Neuronal stem cell (in vitro differentiated cells): ENCODE results near the gene DMD.

Experiments used
- DNase-seq: peaks from one replicate; pipeline ENCODE4 v3.0.0-alpha.2; 2013; ENCODE audit warnings: low spot score
- H2AFZ ChIP-seq: one replicate; pipeline ENCODE4 v1.6.1; 2013; ENCODE audit warnings: mild to moderate bottlenecking, low read length, inconsistent platforms
- H2AK5ac ChIP-seq: 2 replicates; pipeline ENCODE4 v1.6.1; 2013; ENCODE audit warnings: low read depth, mild to moderate bottlenecking, inconsistent platforms, low read length, moderate library complexity, mixed read lengths
- H2BK120ac ChIP-seq: 2 replicates; pipeline ENCODE4 v1.6.1; 2013; ENCODE audit warnings: low read depth, mild to moderate bottlenecking, inconsistent platforms, low read length, moderate library complexity, mixed read lengths
- H2BK12ac ChIP-seq: one replicate; pipeline ENCODE4 v1.6.1; 2013; ENCODE audit warnings: low read length, inconsistent platforms
- H2BK15ac ChIP-seq: 2 replicates; pipeline ENCODE4 v1.6.1; 2013; ENCODE audit warnings: mild to moderate bottlenecking, low read length, inconsistent platforms, mixed read lengths
- H2BK5ac ChIP-seq: one replicate; pipeline ENCODE4 v1.6.1; 2013; ENCODE audit warnings: inconsistent platforms, mild to moderate bottlenecking, low read length, moderate library complexity
- H3K14ac ChIP-seq: one replicate; pipeline ENCODE4 v1.6.1; 2013; ENCODE audit warnings: low read length, inconsistent platforms
- H3K18ac ChIP-seq: 2 replicates; pipeline ENCODE4 v1.6.1; 2013; ENCODE audit warnings: low read length, inconsistent platforms
- H3K23ac ChIP-seq: 2 replicates; pipeline ENCODE4 v1.6.1; 2013; ENCODE audit warnings: low read depth, mild to moderate bottlenecking, mixed read lengths, low read length, inconsistent platforms; ENCODE audit not compliant: poor library complexity
- H3K27ac ChIP-seq: replicated peaks from 3 replicates; pipeline ENCODE4 v1.5.1; 2013; ENCODE audit warnings: low read length, inconsistent platforms
- H3K27me3 ChIP-seq, 3 experiments: 2 replicates each; pipeline ENCODE4 v1.6.1; 2013; ENCODE audit warnings: low read length in 3 of 3, mild to moderate bottlenecking in 2 of 3, inconsistent platforms in 1 of 3, low read depth in 1 of 3, mixed read lengths in 1 of 3, moderate library complexity in 1 of 3; ENCODE audit not compliant: control insufficient read depth in 3 of 3, insufficient read depth in 3 of 3
- H3K36me3 ChIP-seq, 2 donors: replicated peaks in 1 of 2; 2 replicates each; pipeline ENCODE4 v1.6.1; 2013; ENCODE audit warnings: low read length in 2 of 2; ENCODE audit not compliant: control insufficient read depth in 2 of 2, insufficient read depth in 2 of 2
- H3K4ac ChIP-seq: 2 replicates; pipeline ENCODE4 v1.6.1; 2013; ENCODE audit warnings: inconsistent platforms, mild to moderate bottlenecking, low read length, moderate library complexity
- H3K4me1 ChIP-seq, 2 donors: 1 replicate in 1 of 2; 2 replicates in 1 of 2; pipeline ENCODE4 v1.6.1; 2013; ENCODE audit warnings: low read length in 2 of 2, low read depth in 1 of 2; ENCODE audit not compliant: control insufficient read depth in 2 of 2, insufficient read depth in 1 of 2
- H3K4me2 ChIP-seq: one replicate; pipeline ENCODE4 v1.6.1; 2013; ENCODE audit warnings: mild to moderate bottlenecking, low read length, inconsistent platforms; ENCODE audit not compliant: insufficient read depth, poor library complexity, severe bottlenecking
- H3K4me3 ChIP-seq, 2 donors: 2 replicates each; pipeline ENCODE4 v1.5.1; 2013; ENCODE audit warnings: low read length in 2 of 2, mild to moderate bottlenecking in 2 of 2, inconsistent platforms in 1 of 2, moderate library complexity in 1 of 2
- H3K79me1 ChIP-seq: one replicate; pipeline ENCODE4 v1.6.1; 2013; ENCODE audit warnings: low read depth, mild to moderate bottlenecking, inconsistent platforms, low read length, moderate library complexity
- H3K9ac ChIP-seq: one replicate; pipeline ENCODE4 v1.6.1; 2013; ENCODE audit warnings: mild to moderate bottlenecking, low read depth, low read length, inconsistent platforms; ENCODE audit not compliant: poor library complexity
- H3K9me3 ChIP-seq, 2 donors: replicated peaks in 1 of 2; 2 replicates each; pipeline versions ENCODE3 to v1.6.1; 2013; ENCODE audit warnings: low read length in 2 of 2, mild to moderate bottlenecking in 2 of 2, inconsistent platforms in 1 of 2, low read depth in 1 of 2, mixed read lengths in 1 of 2, moderate library complexity in 1 of 2; ENCODE audit not compliant: control insufficient read depth in 2 of 2, insufficient read depth in 1 of 2
- H4K8ac ChIP-seq: one replicate; pipeline ENCODE4 v1.6.1; 2013; ENCODE audit warnings: low read depth, mild to moderate bottlenecking, inconsistent platforms, low read length, moderate library complexity
- H4K91ac ChIP-seq: one replicate; pipeline ENCODE4 v1.6.1; 2013; ENCODE audit warnings: low read length, low read depth, mild to moderate bottlenecking, inconsistent platforms; ENCODE audit not compliant: poor library complexity
- WGBS, 2 donors: extraction: QIAGEN DNeasy Blood & Tissue Kit; methylation state at CpG; one replicate each; pipeline ENCODE4 v1.1.7; 2013; ENCODE audit warnings: missing lambda C conversion rate in 2 of 2, mixed read lengths in 1 of 2; ENCODE audit not compliant: insufficient read length in 2 of 2, insufficient replicate concordance in 1 of 2; ENCODE audit errors: extremely low coverage in 2 of 2; 5-methylcytosine and 5-hydroxymethylcytosine counted together

DMD gene

GRCh38 chrX:31266203-31267076, 1944.9 kb downstream of the DMD start:
- Histone ChIP-seq H3K4me3 (peak overlapping the region; percentile 54 to 95), H3K4ac (no peak overlapping the region), H3K4me1 (peaks cover 0 to 6% of the 10 kb centered on the region in 2 donors), H2BK15ac (peak overlapping the region; percentile 55), H3K27me3 (no peaks in the 10 kb centered on the region), H2BK5ac (peak overlapping the region; percentile 78), H3K4me2 (peak overlapping the region; percentile 40), H3K14ac (no peak overlapping the region), H3K18ac (peak overlapping the region; percentile 91), H4K8ac (no peak overlapping the region), H3K23ac (no peak overlapping the region), H2BK120ac (no peak overlapping the region), H3K9ac (no peak overlapping the region), H3K36me3 (no peaks in the 10 kb centered on the region), H3K27ac (peak overlapping the region; percentile 78), H2AFZ (peak overlapping the region; percentile 91), H3K9me3 (no peaks in the 10 kb centered on the region), H2AK5ac (no peak overlapping the region), H4K91ac (no peak overlapping the region), H2BK12ac (no peak overlapping the region), H3K79me1 (no peaks in the 10 kb centered on the region)
- peak; percentile 30 for DNase-seq
- no CpG with 5 or more reads among the region's 74 CpGs for WGBS, 2 donors

GRCh38 chrX:31265383-31265782, 1946.0 kb downstream of the DMD start:
- H3K23ac ChIP-seq = no peak overlapping the region
- H2BK15ac ChIP-seq = no peak overlapping the region
- H3K27me3 ChIP-seq = no peaks in the 10 kb centered on the region
- H4K91ac ChIP-seq = no peak overlapping the region
- no peak overlapping the region for H3K4ac ChIP-seq
- peaks cover 0 to 2% of the 10 kb centered on the region in 2 donors for H3K4me1 ChIP-seq
- H3K18ac ChIP-seq = no peak overlapping the region
- no peaks in the 10 kb centered on the region for H3K79me1 ChIP-seq
- H3K36me3 ChIP-seq = no peaks in the 10 kb centered on the region
- no peak overlapping the region for H3K27ac ChIP-seq
- no peaks in the 10 kb centered on the region for H3K9me3 ChIP-seq
- no peak overlapping the region for H3K14ac ChIP-seq
- H3K9ac ChIP-seq = no peak overlapping the region
- H3K4me2 ChIP-seq = peak overlapping the region; percentile 18
- peak overlapping the region in 1 of 2 donors; percentile 60 for H3K4me3 ChIP-seq
- no peak for DNase-seq
- no peak overlapping the region for H4K8ac ChIP-seq
- no peak overlapping the region for H2BK5ac ChIP-seq
- H2BK120ac ChIP-seq = no peak overlapping the region
- H2BK12ac ChIP-seq = no peak overlapping the region
- no CpG with 5 or more reads among the region's 7 CpGs for whole genome bisulfite sequencing, 2 donors
- H2AFZ ChIP-seq = no peak overlapping the region
- no peak overlapping the region for H2AK5ac ChIP-seq

- no peak overlapping the region for H3K4ac ChIP-seq
- no peak for DNase-seq
- H3K18ac ChIP-seq = no peak overlapping the region
- H3K9me3 ChIP-seq = no peaks in the 10 kb centered on the region
- no peak overlapping the region for H2AK5ac ChIP-seq
- no peak overlapping the region for H2BK5ac ChIP-seq
- H3K36me3 ChIP-seq = peaks cover 0 to 4% of the 10 kb centered on the region in 2 donors
- H4K8ac ChIP-seq = no peak overlapping the region
- no peak overlapping the region for H3K4me3 ChIP-seq
- no peaks in the 10 kb centered on the region for H3K27me3 ChIP-seq
- no peak overlapping the region for H2BK12ac ChIP-seq
- WGBS, 2 donors = no CpG with 5 or more reads among the region's 5 CpGs
- H3K9ac ChIP-seq = no peak overlapping the region
- no peak overlapping the region for H2BK15ac ChIP-seq
- no peak overlapping the region for H3K4me2 ChIP-seq
- no peak overlapping the region for H3K23ac ChIP-seq
- no peak overlapping the region for H3K14ac ChIP-seq
- H3K4me1 ChIP-seq = peaks cover 0 to 2% of the 10 kb centered on the region in 2 donors
- H3K27ac ChIP-seq = no peak overlapping the region
- no peak overlapping the region for H4K91ac ChIP-seq
- no peak overlapping the region for H2BK120ac ChIP-seq
- H2AFZ ChIP-seq = no peak overlapping the region
- H3K79me1 ChIP-seq = no peaks in the 10 kb centered on the region
Measured at GRCh38 chrX:31260351-31260750, 1951.0 kb downstream of the DMD start.

GRCh38 chrX:31258166-31258565, 1953.2 kb downstream of the DMD start:
- no peak overlapping the region for H2BK15ac ChIP-seq
- H3K27ac ChIP-seq = no peak overlapping the region
- H3K4me3 ChIP-seq = no peak overlapping the region
- no peak overlapping the region for H3K14ac ChIP-seq
- no peak overlapping the region for H3K23ac ChIP-seq
- no peak overlapping the region for H3K4me2 ChIP-seq
- H3K4ac ChIP-seq = no peak overlapping the region
- H2AFZ ChIP-seq = no peak overlapping the region
- H3K79me1 ChIP-seq = no peaks in the 10 kb centered on the region
- no peak overlapping the region for H2BK12ac ChIP-seq
- H3K36me3 ChIP-seq = peaks cover 0 to 4% of the 10 kb centered on the region in 2 donors
- no peak overlapping the region for H2BK120ac ChIP-seq
- H2BK5ac ChIP-seq = no peak overlapping the region
- H4K8ac ChIP-seq = no peak overlapping the region
- no peak overlapping the region for H3K18ac ChIP-seq
- no peak overlapping the region for H3K9ac ChIP-seq
- no peaks in the 10 kb centered on the region for H3K4me1 ChIP-seq
- no peak for DNase-seq
- no peak overlapping the region for H4K91ac ChIP-seq
- no peak overlapping the region for H2AK5ac ChIP-seq
- no CpG with 5 or more reads among the region's 4 CpGs for WGBS, 2 donors
- no peaks in the 10 kb centered on the region for H3K9me3 ChIP-seq
- no peaks in the 10 kb centered on the region for H3K27me3 ChIP-seq
